ENCODE data around the gene NAPB. TPM values are rescaled to one million over a fixed set of nuclear protein-coding genes. Genes with fewer than 3 reads are reported as not detected.

Gene NAPB
- total and polyA plus RNA-seq, 2 of the 8 experiments (the other 6 are each of a cell fraction or from before 2014, with no cell fraction given) = 6.2 to 12.3 TPM

DNA sequence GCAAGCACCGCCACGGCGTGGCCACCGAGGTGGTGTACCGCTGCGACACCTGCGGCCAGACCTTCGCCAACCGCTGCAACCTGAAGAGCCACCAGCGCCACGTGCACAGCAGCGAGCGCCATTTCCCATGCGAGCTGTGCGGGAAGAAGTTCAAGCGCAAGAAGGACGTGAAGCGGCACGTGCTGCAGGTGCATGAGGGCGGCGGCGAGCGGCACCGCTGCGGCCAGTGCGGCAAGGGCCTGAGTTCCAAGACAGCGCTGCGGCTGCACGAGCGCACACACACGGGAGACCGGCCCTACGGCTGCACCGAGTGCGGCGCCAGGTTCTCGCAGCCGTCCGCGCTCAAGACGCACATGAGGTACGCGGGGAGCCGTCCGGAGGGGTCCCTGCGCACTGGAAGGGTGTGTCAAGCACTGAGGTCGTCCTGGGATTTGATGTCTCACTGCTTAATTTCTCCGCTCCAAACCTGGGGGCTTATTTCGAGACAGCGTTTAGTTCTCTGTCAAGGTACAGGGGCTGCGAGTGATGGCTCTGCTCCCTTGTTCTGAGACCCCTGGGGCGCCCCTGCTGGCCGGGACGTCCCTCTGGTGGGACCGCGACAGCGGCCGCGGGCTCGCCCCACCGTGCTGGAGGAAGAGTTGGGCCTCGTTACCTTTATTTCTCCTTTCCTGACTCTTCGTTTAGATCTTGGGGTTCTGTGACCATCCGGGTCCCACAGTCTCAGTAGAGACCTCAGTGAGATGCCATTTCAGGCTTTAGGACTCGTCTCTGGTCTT, 55.7 kb downstream of the NAPB start:
- no peaks in the 10 kb centered on the region for H3K9me3 ChIP-seq (ENCODE audit: insufficient read depth in 2 of 2, low read depth in 1 of 2, low read length in 1 of 2)
- no peak for FAIRE-seq
- H3K4ac ChIP-seq (replicated peaks; ENCODE audit: insufficient read length, low read depth, low read length) = no peak overlapping the region
- no peak overlapping the region for H2BK15ac ChIP-seq (ENCODE audit: low read length)
- H3K18ac ChIP-seq (ENCODE audit: extremely low read depth, low read length) = no peak overlapping the region
- WGBS, 2 experiments (ENCODE audit: extremely low coverage in 1 of 2, insufficient coverage in 1 of 2, insufficient read length in 1 of 2, insufficient replicate concordance in 2 of 2, low coverage in 1 of 2, low lambda C conversion rate in 2 of 2, missing lambda C conversion rate in 1 of 2) = 95% methylated on average over 55 of the region's 65 CpGs; no CpG with 5 or more reads in 1 of the 2 experiments
- H3K27ac ChIP-seq (ENCODE audit: low read depth, low read length) = no peak overlapping the region
- H4K8ac ChIP-seq (ENCODE audit: extremely low read depth, insufficient read depth, low read length) = peak overlapping the region; percentile 76; the same call in 1 of the 2 replicates
- H3K14ac ChIP-seq (ENCODE audit: insufficient read length) = no peak overlapping the region
- H2BK20ac ChIP-seq (ENCODE audit: low read length) = no peak overlapping the region
- no peak overlapping the region; a peak in 1 of 7 replicates for H3K9ac ChIP-seq (replicated peaks in 1 of 4; ENCODE audit: extremely low read depth in 1 of 4, low read depth in 3 of 4, low read length in 3 of 4)
- H3K36me3 ChIP-seq (ENCODE audit: control insufficient read depth in 2 of 4, insufficient read depth in 4 of 4, low read length in 3 of 4) = peaks cover 12 to 31% (median 19%) of the 10 kb centered on the region in 4 experiments
- peaks cover 0 to 6% (median 5%) of the 10 kb centered on the region in 4 experiments; a peak in 4 of 7 replicates for H3K4me1 ChIP-seq (replicated peaks in 1 of 4; ENCODE audit: control insufficient read depth in 3 of 4, insufficient read depth in 4 of 4, low read length in 3 of 4)
- CTCF ChIA-PET (ENCODE audit: partially characterized antibody) = interaction anchor here (1.0 to 1.4 kb wide), 2 partner anchors 9 to 27 kb away, joined by 3 read pairs; no protein-coding TSS in a partner anchor
- no peaks in the 10 kb centered on the region for H3K27me3 ChIP-seq (replicated peaks in 1 of 4; ENCODE audit: control insufficient read depth in 3 of 4, extremely low read depth in 1 of 4, insufficient read depth in 3 of 4, low read length in 3 of 4)
- H3K79me2 ChIP-seq (ENCODE audit: control insufficient read depth in 1 of 2, insufficient read depth in 2 of 2, low read length in 2 of 2) = peaks cover 0 to 54% of the 10 kb centered on the region in 2 experiments; a peak in 3 of 4 replicates
- no peak overlapping the region for H3K23ac ChIP-seq (ENCODE audit: insufficient read length)
- no peak overlapping the region for H3K4me3 ChIP-seq (ENCODE audit: extremely low read depth in 1 of 4, insufficient read depth in 2 of 4, low read depth in 3 of 4, low read length in 4 of 4)
- peaks cover 8% of the 10 kb centered on the region; the same call in 1 of the 2 replicates for H3K23me2 ChIP-seq (ENCODE audit: low read depth, low read length)
- H3K56ac ChIP-seq (replicated peaks; ENCODE audit: insufficient read length, low read depth, low read length) = no peak overlapping the region
- DNase-seq (ENCODE audit: low read depth in 1 of 2, low spot score in 2 of 2) = no peak
- no peak overlapping the region; a peak in 1 of 4 replicates for H3K4me2 ChIP-seq (ENCODE audit: insufficient read depth in 1 of 2, low read depth in 2 of 2, low read length in 2 of 2)
- TF ChIP-seq POLR2AphosphoS5 (IDR thresholded peaks at IDR 0.05; ENCODE audit: low read depth, low read length) = peak; percentile 39; the same call in 1 of the 2 replicates
- TF ChIP-seq CBX5 (IDR thresholded peaks at IDR 0.05; ENCODE audit: low read depth, low read length) = no peak
- no peak for TF ChIP-seq CREB1 (IDR thresholded peaks at IDR 0.05)
- no peak for TF ChIP-seq SP4 (IDR thresholded peaks at IDR 0.05; ENCODE audit: low read length)
- TF ChIP-seq, protein P1, sequence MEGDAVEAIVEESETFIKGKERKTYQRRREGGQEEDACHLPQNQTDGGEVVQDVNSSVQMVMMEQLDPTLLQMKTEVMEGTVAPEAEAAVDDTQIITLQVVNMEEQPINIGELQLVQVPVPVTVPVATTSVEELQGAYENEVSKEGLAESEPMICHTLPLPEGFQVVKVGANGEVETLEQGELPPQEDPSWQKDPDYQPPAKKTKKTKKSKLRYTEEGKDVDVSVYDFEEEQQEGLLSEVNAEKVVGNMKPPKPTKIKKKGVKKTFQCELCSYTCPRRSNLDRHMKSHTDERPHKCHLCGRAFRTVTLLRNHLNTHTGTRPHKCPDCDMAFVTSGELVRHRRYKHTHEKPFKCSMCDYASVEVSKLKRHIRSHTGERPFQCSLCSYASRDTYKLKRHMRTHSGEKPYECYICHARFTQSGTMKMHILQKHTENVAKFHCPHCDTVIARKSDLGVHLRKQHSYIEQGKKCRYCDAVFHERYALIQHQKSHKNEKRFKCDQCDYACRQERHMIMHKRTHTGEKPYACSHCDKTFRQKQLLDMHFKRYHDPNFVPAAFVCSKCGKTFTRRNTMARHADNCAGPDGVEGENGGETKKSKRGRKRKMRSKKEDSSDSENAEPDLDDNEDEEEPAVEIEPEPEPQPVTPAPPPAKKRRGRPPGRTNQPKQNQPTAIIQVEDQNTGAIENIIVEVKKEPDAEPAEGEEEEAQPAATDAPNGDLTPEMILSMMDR (IDR thresholded peaks at IDR 0.05; ENCODE audit: control extremely low read depth in 1 of 3, insufficient read depth in 1 of 3, low read depth in 1 of 3, low read length in 3 of 3) = peak in 1 of 3 experiments; percentile 18; a peak in 1 of 4 replicates
- no peak overlapping the region for H4K91ac ChIP-seq (replicated peaks; ENCODE audit: insufficient read length, low read length)
- H2AK5ac ChIP-seq (ENCODE audit: low read depth, low read length) = no peak overlapping the region
- H3K79me1 ChIP-seq (ENCODE audit: low read depth, low read length) = peaks cover 10% of the 10 kb centered on the region
- POLR2A ChIA-PET (ENCODE audit: partially characterized antibody) = interaction anchor here (1.2 kb wide), 1 partner anchor 25 kb away, joined by 5 read pairs; no protein-coding TSS in a partner anchor
- H2BK5ac ChIP-seq (ENCODE audit: low read depth, low read length) = no peak overlapping the region
- H4K5ac ChIP-seq (ENCODE audit: insufficient read length, low read depth, low read length) = no peak overlapping the region
- no peak overlapping the region for H2BK120ac ChIP-seq (replicated peaks; ENCODE audit: low read depth, low read length)
- H2BK12ac ChIP-seq (ENCODE audit: low read depth, low read length) = no peak overlapping the region
- H4K20me1 ChIP-seq (replicated peaks in 1 of 2; ENCODE audit: control insufficient read depth in 1 of 2, insufficient read depth in 2 of 2, low read length in 2 of 2) = peaks cover 12 to 22% of the 10 kb centered on the region in 2 experiments
- H2AFZ ChIP-seq (ENCODE audit: low read length) = no peak overlapping the region
